ENCODE results near the gene DUSP5.

The DUSP5 gene

DNA sequence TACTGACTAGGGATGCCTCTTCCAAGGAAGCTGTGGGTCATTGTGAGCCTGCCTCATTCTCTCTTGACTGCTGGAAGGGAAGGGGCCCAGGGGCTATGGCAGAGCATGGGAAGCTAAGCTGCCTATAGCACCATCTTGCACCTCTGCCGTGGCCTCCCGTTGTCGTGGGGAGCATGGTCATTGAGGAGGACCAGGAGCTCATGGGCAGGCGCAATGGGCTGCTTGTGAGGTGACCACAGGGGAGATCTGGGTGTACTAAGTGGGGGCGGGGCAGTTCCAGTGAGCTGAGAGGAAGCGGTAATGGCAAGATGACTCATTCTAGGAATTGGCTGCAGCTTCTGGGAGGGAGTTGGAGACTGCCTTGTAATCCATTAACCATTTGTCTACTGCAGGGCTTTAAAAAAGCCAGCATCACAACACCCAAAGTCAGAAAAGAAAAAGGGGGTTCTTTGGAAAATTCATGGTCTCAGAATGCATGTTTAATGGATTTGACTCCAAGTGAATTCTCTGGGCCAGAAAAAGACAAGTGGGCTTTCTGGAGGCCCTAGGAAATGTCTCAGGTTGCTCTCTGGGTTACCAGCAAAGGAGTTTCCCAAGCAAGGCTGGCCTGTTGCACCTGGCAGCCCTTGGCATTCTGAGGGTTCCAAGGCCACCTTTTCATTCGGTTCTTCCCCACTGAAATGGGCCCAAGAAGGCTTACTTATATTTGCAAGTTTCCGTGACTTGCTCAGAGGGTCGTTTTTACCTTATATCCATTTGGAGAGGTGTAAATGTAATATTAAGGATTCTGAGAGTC is 3.6 kb downstream of the DUSP5 start:
- DNase-seq (ENCODE audit: low spot score): peak; percentile 76
- Mint-ChIP-seq H3K9me3 (no peaks in the 10 kb centered on the region), H3K4me3 (peak overlapping the region; percentile 90), H3K36me3 (ENCODE audit: low read depth) (peaks cover 39% of the 10 kb centered on the region), H3K27ac (peak overlapping the region; percentile 89), H3K27me3 (ENCODE audit: low read depth) (no peaks in the 10 kb centered on the region), H3K4me1 (ENCODE audit: low read depth) (peaks cover 82% of the 10 kb centered on the region)

DNA sequence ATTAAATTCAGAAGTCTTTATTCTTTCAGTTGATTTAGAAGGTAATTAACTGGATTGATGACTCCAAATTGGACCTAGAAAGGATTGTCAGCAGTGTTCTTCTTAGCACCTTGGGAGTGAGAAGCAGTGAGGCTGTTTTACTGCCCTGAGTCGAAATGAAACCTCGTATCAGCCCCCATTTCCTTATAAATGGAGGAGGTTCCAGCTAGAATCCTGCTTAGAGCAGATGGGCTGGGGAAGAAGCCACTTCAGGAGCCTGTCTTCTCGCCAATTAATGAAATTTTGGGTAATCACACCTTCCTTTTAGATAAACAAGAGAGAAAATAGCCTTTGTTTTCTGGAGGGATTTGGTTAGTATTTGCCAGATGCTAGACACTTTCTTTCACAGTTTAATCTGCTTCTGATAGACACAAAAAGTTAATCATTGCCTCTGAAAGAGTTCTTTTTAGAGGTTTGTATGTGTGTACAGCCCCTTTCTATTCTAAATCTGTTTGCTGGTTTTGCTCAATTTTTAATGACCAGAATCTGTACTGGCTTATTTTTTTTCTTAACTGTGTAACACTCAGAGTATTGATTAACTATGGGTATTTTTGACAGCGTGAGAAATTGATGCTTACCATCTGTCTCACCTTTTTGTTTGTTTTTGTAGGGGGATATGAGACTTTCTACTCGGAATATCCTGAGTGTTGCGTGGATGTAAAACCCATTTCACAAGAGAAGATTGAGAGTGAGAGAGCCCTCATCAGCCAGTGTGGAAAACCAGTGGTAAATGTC is 4.6 kb downstream of the DUSP5 start:
- peaks cover 47% of the 10 kb centered on the region for H3K36me3 Mint-ChIP-seq (ENCODE audit: low read depth)

DNA sequence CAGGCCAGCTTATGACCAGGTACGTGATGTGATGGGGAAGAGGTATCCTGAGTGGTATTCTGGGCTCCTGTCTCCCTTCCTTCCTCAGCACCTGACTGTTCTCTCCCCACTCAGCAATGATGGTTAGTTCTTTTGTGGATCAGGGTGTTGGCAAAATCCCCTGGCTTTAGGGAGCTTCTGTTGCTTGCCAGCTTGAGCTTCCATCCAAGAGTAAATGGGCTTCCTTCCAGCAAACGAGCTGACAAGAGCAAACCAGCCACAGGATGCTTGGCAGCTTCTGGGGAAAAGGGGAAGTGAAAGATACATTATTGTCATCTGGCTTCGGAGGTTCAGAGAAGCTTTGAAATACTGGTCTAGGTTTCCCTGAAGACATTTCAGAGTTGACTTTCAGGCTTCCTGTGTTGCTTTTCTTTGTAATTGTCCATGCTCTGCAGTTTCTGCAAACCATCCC is 5.2 kb downstream of the DUSP5 start:
- H3K36me3 Mint-ChIP-seq (ENCODE audit: low read depth): peaks cover 54% of the 10 kb centered on the region
- H3K4me3 Mint-ChIP-seq: peak overlapping the region; percentile 90
- peak; percentile 22 for DNase-seq (ENCODE audit: low spot score)
- no peaks in the 10 kb centered on the region for H3K27me3 Mint-ChIP-seq (ENCODE audit: low read depth)
- peak overlapping the region; percentile 89 for H3K27ac Mint-ChIP-seq
- peaks cover 84% of the 10 kb centered on the region for H3K4me1 Mint-ChIP-seq (ENCODE audit: low read depth)
- no peaks in the 10 kb centered on the region for H3K9me3 Mint-ChIP-seq

More for the DNA sequence above, 4.6 kb downstream of the DUSP5 start:
- H3K27ac Mint-ChIP-seq: peak overlapping the region; percentile 89
- no peaks in the 10 kb centered on the region for H3K9me3 Mint-ChIP-seq
- peak overlapping the region; percentile 90 for H3K4me3 Mint-ChIP-seq
- H3K27me3 Mint-ChIP-seq (ENCODE audit: low read depth): no peaks in the 10 kb centered on the region
- no peak for DNase-seq (ENCODE audit: low spot score)
- H3K4me1 Mint-ChIP-seq (ENCODE audit: low read depth): peaks cover 82% of the 10 kb centered on the region

DNA sequence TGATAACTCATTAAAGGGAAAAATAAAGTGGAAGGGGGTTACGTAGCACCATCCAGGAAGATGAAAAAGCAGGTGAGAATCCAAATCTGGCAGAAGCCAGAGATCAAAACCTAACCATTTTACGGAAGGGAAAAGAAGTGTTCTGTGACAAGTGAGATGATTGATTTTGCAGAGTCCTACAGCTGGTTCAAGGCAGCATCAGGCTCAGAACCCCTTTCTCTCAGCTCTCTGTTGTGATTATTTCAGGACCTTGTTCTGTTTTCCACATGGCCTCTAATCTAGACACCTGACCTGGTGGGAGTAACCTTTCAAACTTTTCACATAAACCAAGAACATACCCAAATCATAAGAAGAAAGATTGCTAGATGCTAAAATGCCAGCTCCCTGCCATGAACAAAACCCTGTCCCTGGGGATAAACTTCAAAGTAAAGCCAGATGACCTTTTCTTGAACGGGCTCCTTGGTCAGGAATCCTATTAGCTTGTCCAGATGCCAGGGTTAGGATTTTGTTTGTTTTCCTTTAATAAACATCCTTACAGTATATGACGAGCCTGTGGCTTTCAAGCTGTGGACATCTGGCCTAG is 5.9 kb downstream of the DUSP5 start:
- peaks cover 61% of the 10 kb centered on the region for H3K36me3 Mint-ChIP-seq (ENCODE audit: low read depth)
- peak overlapping the region; percentile 89 for H3K27ac Mint-ChIP-seq
- no peaks in the 10 kb centered on the region for H3K9me3 Mint-ChIP-seq
- H3K4me3 Mint-ChIP-seq: peak overlapping the region; percentile 90
- peaks cover 92% of the 10 kb centered on the region for H3K4me1 Mint-ChIP-seq (ENCODE audit: low read depth)
- DNase-seq (ENCODE audit: low spot score): no peak
- H3K27me3 Mint-ChIP-seq (ENCODE audit: low read depth): no peaks in the 10 kb centered on the region

DNA sequence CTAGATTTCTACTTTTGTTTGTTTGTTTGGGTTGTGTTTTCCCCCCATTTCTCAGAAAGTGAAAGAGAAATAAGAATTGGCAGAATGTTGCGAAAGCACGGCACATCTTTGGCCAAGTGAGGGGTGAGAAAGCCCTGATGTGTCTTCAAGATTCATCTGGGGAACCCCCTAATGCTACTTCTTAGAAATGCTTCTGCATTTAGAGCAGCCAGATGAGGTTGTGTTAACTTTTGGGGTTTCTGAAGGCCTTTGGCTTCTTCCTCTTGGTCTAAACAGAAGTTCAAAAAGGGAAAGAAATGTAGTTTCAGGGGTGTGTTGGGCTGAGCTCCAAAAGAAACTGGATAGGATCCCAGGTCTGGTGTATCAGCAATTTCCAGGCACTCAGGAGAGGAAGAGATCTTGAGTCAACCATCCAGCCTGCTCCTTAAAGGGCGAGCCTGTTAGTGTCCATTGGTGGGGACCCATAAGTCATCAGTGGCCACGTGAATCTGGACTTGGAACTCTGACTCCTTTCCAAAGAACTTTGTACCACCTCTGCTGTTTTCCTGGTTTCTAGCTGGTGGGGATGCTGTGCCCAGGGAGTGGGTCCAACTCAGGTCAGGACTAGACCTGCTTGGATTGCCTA is 6.5 kb downstream of the DUSP5 start:
- H3K36me3 Mint-ChIP-seq (ENCODE audit: low read depth): peaks cover 67% of the 10 kb centered on the region
- H3K4me3 Mint-ChIP-seq: peak overlapping the region; percentile 90
- no peaks in the 10 kb centered on the region for H3K9me3 Mint-ChIP-seq
- H3K4me1 Mint-ChIP-seq (ENCODE audit: low read depth): peaks cover 91% of the 10 kb centered on the region
- no peaks in the 10 kb centered on the region for H3K27me3 Mint-ChIP-seq (ENCODE audit: low read depth)
- DNase-seq (ENCODE audit: low spot score): peak; percentile 71
- peak overlapping the region; percentile 89 for H3K27ac Mint-ChIP-seq

DNA sequence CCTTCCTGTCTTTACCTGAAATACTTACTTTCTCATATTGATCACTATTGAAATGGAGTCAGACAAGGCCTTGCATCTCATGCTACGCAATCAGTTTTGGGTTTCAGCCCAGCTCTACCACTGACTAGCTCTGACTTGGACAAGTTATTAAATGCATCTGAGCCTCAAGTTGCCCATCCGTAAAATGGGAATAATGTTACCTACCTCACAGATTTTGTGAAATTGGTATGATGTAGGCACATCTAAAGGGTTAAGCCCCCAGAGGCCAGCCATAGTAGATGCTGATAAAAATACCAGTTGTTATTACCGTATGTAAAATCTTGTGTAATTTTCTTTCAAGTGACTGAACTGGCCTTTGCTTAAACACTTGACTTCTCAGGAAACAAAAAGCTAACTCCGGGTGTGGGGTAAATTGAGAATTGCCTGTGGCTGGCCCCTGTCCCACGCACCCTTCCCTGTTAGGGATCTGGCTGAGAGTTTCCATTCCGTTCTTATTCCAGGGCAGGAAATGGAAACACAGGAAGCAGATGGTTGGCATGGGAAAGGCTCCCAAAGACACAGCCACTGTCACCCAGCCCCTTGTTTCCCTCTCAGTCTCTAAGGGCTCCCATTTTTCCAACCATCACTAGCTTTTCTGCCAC is 7.5 kb downstream of the DUSP5 start:
- H3K9me3 Mint-ChIP-seq: no peaks in the 10 kb centered on the region
- peaks cover 80% of the 10 kb centered on the region for H3K4me1 Mint-ChIP-seq (ENCODE audit: low read depth)
- no peak for DNase-seq (ENCODE audit: low spot score)
- H3K27ac Mint-ChIP-seq: peak overlapping the region; percentile 89
- peaks cover 71% of the 10 kb centered on the region for H3K36me3 Mint-ChIP-seq (ENCODE audit: low read depth)
- no peaks in the 10 kb centered on the region for H3K27me3 Mint-ChIP-seq (ENCODE audit: low read depth)
- H3K4me3 Mint-ChIP-seq: peak overlapping the region; percentile 90

DNA sequence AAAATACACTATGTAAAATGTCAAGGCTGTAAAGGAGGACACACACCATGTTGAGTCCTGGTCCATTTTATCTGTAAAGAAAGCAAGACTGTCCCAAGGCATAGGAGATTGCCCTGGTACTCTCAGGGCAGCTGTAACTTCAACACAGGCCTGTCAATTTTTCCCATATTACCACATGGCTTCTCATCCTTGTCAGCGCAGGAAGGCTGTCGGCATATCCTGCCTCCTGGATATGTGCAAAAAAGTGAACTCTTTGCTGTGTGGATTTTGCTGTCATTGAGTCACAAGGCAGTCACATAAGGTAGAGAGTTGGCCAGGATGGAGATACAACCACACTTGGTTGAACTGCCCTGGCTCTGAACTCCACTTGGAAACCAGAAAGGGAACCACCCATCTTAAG is 8.7 kb downstream of the DUSP5 start:
- H3K27me3 Mint-ChIP-seq (ENCODE audit: low read depth): no peaks in the 10 kb centered on the region
- no peak for DNase-seq (ENCODE audit: low spot score)
- no peak overlapping the region for H3K4me3 Mint-ChIP-seq
- peaks cover 78% of the 10 kb centered on the region for H3K36me3 Mint-ChIP-seq (ENCODE audit: low read depth)
- no peak overlapping the region for H3K27ac Mint-ChIP-seq
- H3K9me3 Mint-ChIP-seq: no peaks in the 10 kb centered on the region
- H3K4me1 Mint-ChIP-seq (ENCODE audit: low read depth): peaks cover 70% of the 10 kb centered on the region

DNA sequence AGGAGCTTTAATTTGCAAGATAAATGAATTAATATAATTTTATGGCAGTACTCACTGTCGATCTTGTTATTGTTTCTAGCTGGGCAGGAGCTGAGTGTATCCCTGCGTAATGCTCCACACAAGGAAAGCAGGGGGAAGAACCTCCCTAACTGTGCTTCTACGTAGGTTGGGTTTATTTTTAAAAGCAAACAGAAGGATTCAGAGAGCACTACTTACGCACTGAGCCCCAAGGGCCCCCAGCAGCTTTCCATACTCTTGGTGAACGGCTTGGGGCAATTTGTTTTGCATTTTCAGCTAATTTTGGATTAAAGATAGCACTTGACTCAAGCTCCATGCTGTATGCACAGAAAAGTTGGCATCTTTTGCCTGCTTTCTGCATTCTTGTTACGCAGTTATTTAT is 9.6 kb downstream of the DUSP5 start:
- Mint-ChIP-seq H3K27ac (no peak overlapping the region), H3K9me3 (no peaks in the 10 kb centered on the region), H3K4me1 (ENCODE audit: low read depth) (peaks cover 66% of the 10 kb centered on the region), H3K27me3 (ENCODE audit: low read depth) (no peaks in the 10 kb centered on the region), H3K4me3 (no peak overlapping the region), H3K36me3 (ENCODE audit: low read depth) (peaks cover 86% of the 10 kb centered on the region)
- no peak for DNase-seq (ENCODE audit: low spot score)

DNA sequence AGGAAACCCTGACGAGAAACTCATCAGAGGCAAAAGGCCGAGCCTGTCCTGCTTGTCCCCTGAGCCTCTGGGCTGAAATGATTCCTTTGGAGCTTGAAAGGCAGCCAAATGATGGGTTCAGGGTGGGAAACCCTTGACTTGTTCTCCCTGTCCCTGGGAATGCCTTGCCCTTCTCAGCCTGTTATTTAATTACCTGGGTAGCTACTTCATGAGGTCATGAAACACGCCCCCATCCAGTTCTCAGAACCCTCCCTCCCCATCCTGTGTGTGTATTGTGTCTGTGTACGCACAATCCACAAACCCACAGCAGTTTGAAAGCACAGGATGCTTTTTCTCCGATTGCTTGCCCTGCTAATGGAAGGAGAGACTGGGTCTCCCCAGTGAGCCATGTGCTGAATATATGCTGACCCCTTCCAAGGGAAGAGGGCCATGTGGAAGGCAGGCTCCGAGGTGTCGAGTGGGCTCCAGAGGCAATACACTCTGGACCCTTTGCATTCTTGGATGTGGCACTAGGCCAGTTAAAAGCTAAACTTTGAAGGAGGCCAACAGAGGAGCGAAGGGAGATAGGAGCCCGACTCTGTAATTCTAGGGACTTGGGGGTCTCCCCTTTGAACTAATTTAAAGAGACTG is 10.6 kb downstream of the DUSP5 start:
- Mint-ChIP-seq H3K36me3 (ENCODE audit: low read depth) (peaks cover 89% of the 10 kb centered on the region), H3K27me3 (ENCODE audit: low read depth) (no peaks in the 10 kb centered on the region), H3K27ac (no peak overlapping the region), H3K4me1 (ENCODE audit: low read depth) (peaks cover 57% of the 10 kb centered on the region), H3K9me3 (no peaks in the 10 kb centered on the region), H3K4me3 (no peak overlapping the region)
- DNase-seq (ENCODE audit: low spot score): no peak

DNA sequence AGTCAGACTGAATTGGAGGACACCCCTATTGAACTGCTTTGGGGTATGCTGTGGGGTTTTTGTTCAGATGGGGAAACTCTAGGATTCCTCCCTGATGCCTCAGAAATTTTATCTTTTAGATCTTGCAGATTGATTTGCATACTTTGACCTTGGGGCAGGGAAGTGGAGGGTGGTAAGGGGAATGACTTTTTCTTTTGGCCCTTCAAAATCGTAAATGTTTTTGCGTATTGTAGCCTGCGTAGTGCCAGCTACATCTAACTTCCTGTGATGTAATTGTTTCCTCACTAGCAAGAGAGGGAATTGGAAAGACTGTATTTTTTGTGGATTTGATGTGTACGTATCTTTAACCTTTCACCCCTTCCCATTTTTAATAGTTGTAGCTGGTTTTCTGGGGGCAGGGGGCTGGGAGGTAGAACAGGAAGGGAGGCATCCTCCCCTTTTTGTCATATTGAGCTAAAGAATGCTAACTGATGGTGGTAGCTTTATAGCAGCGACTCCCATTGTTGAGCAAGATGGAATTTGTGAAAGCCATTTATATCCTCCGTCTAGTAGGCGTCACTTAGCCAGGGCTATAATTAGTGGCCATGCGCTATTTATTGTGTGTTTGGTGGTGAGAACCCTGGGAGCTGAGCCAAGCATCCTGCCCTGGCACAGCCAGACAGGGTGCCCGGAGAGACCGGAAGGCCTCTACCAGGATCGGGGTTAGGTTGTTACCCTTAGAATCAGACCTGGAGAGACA is 11.3 kb downstream of the DUSP5 start:
- H3K36me3 Mint-ChIP-seq (ENCODE audit: low read depth): peaks cover 93% of the 10 kb centered on the region
- DNase-seq (ENCODE audit: low spot score): no peak
- H3K27ac Mint-ChIP-seq: no peak overlapping the region
- peaks cover 54% of the 10 kb centered on the region for H3K4me1 Mint-ChIP-seq (ENCODE audit: low read depth)
- H3K27me3 Mint-ChIP-seq (ENCODE audit: low read depth): no peaks in the 10 kb centered on the region
- no peak overlapping the region for H3K4me3 Mint-ChIP-seq
- H3K9me3 Mint-ChIP-seq: no peaks in the 10 kb centered on the region

DNA sequence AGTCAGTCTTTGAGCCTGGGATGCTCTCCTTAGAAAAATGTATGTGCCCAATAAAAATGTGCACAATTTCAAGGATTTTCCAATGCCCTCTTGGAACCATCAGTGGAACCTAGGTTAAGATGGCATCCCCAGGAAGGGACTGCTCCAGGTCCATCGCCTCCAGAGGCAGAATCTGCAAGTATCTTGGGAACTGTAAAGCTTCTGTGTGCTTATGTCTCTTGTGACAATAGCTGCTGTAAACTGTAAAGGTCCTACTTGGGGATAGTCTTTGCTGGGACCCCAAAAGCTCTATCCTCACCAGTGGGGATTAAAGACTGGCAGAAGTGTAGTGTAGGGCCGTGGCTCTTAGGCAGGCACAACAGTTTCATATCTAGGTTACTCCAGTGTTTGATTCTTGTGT is 11.9 kb downstream of the DUSP5 start:
- Mint-ChIP-seq H3K36me3 (ENCODE audit: low read depth) (peaks cover 94% of the 10 kb centered on the region), H3K27me3 (ENCODE audit: low read depth) (no peaks in the 10 kb centered on the region), H3K4me3 (no peak overlapping the region), H3K27ac (no peak overlapping the region), H3K4me1 (ENCODE audit: low read depth) (peaks cover 48% of the 10 kb centered on the region), H3K9me3 (no peaks in the 10 kb centered on the region)
- no peak for DNase-seq (ENCODE audit: low spot score)

DNA sequence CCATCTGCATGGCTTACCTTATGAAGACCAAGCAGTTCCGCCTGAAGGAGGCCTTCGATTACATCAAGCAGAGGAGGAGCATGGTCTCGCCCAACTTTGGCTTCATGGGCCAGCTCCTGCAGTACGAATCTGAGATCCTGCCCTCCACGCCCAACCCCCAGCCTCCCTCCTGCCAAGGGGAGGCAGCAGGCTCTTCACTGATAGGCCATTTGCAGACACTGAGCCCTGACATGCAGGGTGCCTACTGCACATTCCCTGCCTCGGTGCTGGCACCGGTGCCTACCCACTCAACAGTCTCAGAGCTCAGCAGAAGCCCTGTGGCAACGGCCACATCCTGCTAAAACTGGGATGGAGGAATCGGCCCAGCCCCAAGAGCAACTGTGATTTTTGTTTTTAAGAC is 12.4 kb downstream of the DUSP5 start:
- Mint-ChIP-seq H3K9me3 (no peaks in the 10 kb centered on the region), H3K4me1 (ENCODE audit: low read depth) (peaks cover 42% of the 10 kb centered on the region), H3K4me3 (no peak overlapping the region), H3K27me3 (ENCODE audit: low read depth) (no peaks in the 10 kb centered on the region), H3K36me3 (ENCODE audit: low read depth) (peaks cover 90% of the 10 kb centered on the region), H3K27ac (no peak overlapping the region)
- DNase-seq (ENCODE audit: low spot score): no peak
